Hematopoietic multipotent progenitor cell treated with erythropoietin and hydrocortisone succinate and interleukin-3 and kit ligand, for 8 days (in vitro differentiated cells): ENCODE data around the gene CHST1.

Experiments used
- DNase-seq: peaks from one replicate; pipeline ENCODE4 v3.0.0-alpha.2; 2015

Gene CHST1

DNA sequence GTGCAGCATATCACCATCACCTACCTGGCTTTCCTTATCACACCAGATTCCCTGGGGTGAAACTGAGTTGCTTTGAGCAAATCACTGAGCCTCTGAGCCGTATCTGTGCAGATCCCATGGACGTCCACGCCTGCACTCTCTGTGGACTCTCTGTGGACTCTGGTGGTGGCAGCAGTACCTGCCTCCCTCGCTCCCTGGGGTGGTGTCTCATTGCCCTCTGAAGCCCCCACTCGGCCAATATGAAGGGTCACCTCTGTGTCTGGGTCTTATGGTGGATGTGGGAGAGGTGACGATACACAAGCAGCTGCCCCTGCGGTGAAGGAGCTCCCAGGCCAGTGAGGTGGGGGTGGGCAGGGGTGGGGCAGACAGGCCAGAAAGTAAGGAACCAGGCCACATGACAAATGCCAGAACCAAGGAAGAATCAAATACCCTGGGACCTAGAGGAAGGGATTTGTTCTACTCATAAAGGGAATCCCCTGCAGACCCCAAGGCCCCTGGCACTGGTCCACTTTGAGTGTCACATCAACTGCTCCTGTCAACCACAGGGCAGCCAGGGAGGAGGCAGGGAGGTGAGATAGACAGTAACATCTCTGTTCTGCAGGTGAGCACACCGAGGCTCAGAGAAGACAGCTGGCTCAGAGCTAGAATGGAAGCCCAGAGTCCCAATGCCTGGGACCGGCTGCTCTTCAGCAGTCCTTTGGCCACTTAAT is 9.2 kb upstream of the CHST1 start:
- no peak for DNase-seq

DNA sequence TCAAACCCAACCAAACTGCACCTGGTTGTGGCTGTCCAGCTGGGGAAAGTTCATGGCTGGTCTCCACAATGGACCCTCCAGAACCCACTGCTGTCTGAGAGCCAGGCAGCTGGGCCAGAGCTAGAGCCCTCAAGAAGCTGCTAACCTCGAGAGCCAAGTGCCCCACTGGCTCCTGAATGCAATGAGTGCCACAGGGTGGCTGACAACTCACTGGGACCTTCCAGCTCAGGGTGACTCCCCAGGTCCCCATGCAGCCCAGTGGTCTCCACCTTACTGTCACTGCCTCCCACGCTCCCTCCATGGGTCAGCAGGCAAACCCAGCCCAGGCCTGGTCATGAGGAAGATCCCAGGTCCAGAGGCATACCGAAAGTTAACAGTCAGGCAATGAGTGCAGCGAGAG is 8.0 kb upstream of the CHST1 start:
- DNase-seq, result no peak

DNA sequence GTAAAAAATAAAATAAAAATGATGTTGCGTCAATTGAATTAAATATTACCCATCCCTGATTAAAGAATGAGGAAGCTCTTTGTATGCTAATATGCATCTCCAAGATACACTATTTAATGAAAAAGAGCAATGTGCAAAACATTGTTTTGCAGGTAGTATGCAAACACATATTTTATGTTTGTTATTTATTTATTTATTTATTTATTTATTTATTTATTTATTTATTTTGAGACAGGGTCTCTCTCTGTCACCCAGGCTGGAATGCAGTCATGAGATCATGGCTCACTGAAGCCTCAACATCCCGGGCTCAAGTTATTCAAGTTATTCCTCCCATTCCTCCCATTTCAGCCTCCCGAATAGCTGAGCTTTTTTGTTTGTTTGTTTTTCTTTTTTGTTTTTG is 7.2 kb upstream of the CHST1 start:
- no peak for DNase-seq

DNA sequence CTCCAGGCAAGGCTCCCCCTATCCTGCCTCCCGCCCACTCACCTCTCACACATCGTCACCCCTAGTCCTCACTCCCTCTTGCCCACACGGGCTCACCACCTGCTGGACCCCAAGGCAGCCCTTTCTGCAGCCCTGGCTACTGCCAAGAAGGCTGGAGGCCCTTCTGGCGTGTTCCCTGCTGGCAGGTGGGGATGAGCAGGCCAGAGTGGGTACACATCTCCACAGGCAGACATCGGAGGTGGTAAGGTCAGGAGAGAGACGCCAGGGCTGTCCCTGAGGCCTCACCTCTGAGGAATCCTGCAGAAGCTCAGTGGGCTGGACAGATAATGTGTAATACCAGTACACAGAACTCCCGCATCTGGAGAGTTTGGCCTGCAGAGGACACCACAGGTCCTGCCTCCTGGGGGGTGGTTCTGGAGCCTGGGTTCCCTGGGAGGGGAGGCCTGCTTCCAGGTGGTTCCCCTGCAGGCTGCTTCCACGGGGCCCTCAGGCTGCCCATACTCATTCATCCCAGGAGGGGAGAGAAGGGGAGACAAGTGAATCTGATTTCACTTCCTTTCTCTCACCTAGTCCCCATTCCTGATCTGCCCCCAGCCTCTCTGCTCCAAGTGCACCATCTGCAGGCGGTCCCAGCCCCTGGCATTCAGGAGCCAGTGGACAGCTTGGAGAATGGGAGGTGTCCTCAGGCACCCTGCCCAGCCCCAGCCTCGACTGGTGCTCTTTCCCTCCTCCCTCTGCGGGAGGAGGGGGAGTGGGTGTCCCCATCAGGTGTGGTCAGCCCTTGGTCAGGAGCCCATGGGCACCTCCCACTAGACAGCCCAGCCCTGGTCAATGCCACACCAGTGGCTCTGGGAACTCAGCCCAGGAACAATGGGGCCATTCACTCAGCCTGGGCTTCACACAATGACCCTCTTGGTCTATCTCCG is 6.1 kb upstream of the CHST1 start:
- DNase-seq, result no peak

DNA sequence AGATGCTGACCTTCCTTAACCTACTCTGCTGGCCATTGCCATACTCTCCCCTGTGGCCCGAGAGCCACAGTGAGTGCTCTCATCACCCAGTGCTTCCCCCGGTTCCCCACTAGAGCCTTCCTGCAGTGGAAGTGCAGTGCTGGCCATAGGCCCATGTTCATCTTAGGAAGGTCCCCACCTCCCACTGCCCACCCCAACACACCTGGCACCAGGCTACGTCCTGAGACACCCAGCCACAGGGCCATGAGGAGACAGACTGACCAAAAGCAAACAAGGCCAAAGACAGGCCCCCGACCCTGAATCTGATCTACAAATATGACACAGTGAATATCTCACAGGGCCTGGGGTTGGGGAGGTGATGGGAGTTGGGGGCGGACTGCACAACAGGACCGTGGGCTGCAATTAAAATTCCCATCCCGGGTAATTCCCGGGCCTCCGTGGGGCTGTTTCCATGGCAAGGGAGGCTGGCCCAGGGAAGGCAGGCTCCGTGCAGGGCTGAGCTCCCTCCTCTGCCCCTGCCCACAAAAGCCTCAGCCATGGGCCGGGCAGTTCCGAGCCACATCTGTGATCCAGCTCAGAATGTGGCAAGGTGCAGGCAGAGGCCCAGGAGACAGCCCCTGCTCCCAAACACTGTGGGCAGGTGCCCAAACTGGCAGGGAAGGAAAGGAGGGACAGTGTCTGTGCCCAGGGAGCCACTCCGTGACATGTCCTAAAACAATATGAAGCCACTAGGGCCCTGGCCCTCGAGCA is 5.1 kb upstream of the CHST1 start:
- no peak for DNase-seq

DNA sequence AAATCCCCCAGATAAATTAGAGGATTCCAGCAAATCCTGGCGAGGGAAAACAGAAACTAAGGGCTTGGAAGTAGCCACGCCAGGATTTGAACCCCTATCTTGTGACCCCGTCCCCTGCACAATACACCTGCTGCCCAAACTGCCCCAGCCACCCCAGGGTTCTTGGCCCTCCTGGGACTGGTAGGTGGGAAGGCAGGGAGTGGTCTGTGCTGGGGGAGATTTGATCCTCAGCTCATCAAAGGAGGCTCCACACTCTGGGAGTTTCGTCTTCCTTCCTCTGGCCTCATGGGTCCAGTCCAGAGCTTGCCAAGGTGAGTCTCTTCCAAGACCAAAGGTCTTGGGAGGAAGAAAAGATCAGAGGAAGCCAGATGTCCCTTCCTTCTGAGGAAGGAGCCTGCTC is 4.5 kb upstream of the CHST1 start:
- DNase-seq, result no peak

DNA sequence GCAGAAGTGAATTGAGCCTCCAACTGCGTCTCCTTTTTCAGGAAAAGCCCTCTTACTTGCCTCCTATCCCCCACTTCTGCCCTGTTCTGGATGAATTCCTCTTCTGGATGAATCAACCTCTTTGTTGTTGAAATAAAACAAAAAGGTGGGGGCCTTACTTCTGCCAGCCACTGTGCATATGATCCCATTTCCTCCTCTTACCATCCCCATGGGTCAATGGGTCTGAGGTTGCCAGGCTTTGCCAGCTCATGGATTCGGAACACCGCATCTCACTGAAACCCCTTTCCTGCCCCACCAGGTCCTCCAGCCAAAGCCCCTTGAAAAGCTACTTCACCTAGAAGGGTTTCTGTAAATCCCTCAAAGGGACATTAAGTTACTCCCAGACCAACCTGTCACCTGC is 3.7 kb upstream of the CHST1 start:
- DNase-seq, result no peak

DNA sequence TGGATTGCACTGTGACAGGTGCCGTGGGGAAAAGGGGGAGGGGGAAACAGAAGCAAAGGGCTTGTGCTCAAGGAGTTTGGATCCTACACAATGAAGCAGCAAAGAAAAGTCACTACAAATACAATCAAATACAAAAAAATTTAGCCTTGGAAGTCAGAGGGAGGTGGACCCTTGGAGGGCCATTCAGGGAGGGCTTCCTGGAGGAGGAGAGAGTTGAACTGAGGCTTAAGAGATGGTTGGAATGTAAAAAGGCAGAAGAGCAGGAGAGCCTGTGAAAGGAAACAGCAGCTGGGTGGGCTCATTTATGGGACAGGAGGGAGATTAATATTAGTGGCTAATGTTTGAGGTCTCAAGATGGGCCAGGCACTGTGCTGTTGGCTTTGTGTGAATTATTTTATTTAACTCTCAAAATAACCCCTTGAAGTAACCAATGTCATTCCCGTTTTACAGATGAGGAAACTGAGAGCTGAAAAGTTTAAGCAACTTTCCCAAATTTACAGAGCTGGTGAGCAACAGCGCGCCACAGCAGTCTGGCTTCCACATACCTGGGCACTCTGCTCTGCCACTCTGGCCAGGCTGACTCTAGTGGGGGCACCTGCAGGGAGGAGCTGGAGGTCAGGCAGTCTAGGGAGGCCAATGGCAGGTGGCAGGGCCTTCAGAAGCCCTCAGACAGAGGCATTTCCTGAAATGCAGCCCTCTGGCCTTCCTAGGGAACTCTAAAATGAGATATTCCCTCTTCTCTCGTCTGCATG is 2.7 kb upstream of the CHST1 start:
- DNase-seq, result no peak

DNA sequence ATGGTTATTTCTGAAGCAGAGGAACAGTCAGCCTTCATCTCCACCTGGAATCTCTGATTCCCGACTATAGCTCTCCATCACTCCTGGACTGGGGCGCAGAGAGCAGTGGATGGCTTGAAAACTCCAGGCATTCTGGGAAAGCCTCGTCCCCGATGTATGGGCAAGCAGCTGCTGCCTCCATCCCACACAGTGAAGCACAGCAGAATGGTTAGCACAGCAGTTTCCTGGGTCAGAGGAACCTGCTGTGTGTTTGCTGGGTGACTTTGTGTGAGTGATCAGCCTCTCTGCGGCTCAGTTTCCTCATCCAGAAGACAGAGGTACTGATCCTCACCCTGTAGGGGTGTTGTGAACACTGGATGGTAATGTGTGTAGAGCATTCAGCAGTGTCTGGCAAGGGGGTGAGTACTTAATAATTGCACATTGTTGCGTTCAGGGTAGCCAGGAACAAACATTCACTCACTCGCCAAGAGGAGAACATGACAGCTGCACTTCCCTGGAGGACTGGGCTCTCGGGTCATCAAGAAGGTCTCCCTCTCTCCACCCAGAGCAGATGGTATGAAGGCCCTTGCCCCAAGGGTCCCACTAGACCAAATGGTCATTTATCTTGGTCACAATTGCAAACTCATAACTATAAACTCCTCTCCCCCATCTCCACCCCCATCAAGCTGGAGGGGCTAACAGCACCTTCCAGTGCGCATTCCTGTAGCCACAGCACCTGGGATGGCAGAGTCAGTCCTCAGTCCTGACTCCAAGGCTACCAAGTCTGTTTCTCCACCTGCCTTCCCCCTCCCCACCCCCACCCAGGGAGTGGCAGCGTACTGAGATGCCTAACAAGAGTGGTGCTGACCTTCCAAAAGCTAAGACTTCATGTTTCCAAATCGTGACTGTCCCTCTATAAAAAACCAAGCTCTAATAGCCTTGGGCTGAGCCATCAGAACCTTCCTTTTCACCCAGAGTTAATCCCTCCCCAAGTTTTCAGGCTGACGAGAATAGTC is 1.5 kb upstream of the CHST1 start:
- DNase-seq, result no peak

DNA sequence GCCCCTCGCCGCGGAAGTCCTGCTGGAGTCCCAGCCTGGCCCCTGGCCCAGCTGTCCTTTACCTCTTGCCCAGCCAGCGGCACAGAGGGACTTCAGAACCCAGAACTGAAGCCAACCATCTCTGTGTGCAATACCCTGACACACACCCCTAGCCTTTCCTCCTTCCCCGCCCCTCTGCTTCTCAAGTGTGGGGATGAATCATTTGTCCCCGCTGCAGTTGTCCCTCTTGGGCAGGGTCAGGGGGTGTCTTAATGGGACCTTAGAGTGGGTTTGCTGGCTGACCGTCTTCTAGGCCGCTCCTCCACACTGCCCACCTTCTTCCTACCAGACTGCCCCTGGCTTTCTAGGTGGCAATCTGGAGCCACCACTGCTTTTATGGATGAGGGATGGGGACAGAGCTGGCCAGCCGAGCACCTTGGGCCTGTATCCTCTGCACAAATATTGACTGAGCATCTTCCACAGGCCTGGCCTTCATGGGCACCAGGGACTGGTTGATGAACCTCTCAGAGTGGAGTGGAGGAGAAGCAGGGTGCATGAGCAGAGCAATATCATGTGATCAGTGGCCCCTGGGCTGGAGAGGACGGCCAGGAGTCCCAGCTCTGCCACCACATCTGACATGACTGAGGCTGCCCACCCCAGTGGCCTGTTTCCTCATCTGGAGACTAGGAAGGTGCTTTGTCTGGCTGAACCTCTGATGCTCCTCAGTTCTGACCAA is 668 bp upstream of the CHST1 start:
- DNase-seq, result no peak

DNA sequence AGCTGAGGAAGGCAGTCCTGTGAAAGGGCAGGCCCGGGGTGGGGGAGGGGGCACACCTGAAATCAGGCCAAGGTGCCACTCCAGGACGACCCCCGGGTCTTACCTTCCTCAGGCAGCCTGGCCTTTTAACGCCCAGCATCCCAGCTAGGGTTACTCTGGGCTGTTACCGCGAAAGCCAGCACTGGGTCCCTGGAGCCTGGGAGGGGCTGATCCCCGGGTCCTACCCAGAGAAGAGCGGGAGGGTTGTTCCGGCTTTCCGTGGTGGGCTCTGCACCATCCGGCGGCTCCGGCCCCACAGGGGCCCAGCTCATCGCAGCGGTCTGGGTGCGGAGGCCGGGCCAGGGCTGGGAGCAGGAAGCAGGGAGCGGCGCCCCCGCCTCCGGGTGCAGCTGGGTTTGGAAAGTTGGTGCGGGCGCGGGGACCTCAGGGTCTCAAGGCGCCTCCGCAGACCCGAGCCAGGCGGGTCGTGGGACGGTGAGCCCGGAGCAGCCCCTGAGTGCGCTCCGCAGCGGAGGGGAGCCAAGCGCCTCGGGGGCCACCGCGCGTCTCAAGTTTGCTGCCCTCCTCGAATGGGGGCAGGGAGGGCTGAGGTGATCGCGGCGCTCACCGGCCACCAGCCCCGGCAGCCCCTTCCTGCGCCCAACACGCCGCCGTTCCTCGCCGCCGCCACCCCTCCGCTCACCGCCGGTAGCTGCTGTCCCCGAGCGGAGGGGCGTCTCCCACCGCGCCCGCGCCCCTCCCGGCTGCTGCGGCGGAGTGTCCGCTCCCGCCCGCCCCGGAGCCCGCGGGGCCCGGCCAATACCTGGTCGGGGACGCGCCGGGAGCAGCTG is 831 bp downstream of the CHST1 start:
- no peak for DNase-seq

DNA sequence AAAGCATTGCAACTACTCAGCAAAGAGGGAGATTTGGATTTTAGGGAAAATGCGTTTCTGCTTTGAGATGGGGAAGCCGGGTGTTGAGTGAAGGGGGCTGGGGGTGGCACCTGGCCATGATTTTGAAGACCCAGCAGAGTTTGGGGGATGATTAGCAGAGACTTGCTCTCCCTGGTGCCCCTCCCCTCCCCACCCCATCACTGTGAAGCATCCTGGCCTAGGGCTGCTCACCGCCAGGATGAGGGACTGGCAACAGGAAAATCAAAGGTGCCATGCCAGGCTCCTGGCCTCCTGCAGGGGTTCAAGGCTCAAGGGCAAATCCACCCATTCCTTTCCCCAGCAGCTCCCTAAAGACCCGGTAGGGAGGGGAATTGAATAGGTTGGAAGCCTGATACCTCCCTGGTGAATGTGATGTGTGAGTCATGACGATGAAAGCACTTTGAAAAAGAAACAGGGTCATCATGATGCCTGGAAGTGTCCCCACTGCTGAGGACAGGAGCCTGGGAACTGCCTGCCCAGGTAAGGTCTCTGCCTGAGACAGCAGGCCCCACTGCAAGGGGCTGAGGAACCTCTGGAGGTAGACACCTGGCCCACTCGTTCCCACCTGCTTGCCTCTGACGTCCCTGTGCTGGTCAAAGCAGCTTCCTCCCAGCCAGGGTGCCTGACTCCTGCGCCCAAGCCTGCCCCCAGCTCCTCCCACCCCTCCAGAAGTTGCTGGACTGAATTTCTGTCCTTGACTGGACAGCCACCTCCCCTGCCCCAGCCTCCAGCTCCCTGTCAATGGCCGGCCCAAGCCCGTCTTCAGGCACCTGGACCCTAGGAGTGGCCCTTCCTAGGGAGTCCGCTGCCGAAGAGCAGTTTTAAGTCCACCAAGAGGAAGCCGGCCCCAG is 1.7 kb downstream of the CHST1 start:
- DNase-seq, result no peak

DNA sequence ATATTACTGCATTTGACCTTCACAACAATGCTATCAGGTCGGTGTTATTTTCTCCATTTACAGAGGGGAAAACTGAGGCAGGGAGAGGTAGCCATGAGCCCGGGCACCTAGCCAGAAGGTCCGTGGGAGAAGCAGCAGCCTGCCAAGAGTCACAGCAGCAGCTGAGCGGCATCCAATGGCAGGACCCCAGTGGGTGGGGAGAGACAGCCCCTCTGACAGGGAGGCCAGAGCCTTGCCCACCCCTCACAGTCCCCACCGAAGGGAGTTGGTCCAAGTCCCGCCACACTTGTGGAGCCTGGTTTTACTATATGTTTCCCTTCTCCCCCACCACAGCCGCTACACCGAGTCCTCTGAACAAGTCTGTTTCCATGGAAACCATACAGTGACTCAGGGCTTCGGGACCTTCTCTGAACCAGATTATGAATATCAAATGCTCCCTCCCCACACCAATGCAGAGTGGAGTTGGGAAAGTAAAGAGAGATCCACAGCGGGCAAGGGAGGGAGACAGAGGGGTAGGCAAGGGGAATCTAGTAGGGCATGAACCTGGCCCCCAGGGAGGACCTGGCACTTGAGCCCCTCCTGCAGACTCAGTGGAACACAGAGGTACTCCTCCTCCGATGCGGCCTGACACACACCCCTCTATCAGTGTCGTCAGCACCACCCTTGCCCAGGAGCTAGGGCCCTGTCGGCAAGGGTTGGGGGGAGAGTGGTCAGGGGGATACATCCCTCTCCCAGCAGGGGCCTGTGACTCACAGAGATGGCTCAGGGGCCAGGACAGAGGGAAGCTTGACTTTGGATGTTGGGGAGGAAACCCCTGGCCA is 2.5 kb downstream of the CHST1 start:
- DNase-seq, result peak; percentile 58

DNA sequence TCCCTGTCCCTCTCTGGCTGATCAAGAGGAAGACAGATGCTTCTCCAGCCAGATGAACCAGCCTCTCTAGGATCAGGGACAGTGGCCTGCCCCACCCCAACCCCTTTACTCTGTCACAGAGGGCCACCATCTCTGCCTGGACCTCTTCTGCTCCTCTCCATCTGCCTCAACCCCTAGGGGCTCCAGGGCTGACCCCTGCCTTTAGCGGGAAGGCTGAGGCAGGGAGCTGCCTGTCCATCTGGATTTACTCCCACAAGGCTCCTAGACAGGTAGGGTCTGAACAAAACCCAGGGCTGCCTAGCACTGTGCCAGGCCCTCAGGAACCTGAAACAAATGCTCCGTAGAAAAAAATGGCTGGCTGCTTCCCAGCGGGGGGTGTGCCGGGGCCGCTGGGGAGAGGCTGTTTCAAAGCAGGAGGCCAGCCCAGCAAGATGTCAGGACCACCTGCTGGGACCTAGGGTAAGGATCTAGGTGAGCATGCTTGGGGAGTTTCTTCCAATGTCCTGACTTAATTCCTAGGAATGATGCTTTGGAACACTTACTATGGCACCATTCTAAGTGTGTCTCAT is 3.2 kb downstream of the CHST1 start:
- no peak for DNase-seq

DNA sequence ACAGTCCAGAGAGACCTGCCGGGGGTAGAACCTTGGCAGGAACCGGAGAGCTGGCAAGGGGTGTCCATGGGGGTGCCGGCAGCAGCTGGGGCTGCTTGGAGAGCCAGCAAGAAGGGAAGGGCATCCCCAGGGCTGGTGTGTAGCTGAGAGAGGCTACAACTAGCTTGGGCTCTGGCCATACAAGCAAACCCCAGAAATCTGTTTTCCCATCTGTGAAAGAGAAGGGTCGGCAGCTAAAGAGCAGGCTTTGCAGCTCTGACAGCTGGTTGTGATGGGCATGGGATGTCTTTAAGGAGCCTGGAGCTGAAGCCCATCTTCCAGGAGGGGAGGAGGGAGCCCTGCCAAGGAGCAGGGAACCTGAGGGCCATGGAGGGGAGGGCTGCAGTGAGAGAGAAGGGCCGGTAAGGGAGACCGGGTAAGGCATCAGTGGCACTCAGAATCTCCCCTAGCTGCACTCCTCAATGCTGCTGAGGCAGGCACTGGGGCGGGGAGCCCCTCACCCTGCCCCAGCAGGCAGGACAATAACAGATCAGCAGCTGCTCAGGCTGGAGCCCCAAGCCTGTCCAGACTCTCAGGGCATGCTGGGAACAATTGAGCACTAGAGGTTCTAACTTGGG is 3.9 kb downstream of the CHST1 start:
- DNase-seq, result no peak

DNA sequence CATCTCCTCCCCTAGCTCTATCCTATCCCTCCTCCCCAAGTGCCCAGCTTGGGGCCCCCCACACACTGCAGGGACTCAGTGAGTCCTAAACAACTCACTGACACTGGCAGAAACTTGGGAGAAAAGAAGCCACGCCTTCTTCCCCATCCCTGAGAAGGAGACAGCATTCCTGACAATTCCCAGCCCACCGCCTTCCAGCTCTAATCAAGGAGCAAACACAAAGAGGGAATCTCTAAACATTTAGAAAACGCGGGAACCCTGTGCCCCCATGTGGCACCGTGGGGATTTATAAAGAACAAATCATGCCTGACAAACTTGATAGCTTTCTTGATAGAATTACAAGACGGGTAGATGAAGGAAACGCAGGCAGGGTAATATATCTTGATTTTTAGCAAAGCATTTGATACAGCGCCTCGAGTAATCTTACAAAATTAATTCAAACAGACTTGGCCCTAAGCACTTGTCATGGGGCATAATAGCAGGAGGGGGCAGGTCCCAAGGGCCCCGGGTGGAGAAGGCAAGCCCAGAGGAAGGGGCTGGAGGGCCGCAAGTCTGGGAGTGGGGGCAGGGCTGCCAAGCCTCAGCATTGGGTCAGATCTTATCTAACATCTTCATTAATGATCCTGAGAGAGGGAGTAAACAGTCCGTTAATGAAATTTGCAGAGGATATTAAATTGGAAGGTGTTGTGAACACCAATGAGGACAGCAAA is 4.5 kb downstream of the CHST1 start:
- DNase-seq, result no peak

DNA sequence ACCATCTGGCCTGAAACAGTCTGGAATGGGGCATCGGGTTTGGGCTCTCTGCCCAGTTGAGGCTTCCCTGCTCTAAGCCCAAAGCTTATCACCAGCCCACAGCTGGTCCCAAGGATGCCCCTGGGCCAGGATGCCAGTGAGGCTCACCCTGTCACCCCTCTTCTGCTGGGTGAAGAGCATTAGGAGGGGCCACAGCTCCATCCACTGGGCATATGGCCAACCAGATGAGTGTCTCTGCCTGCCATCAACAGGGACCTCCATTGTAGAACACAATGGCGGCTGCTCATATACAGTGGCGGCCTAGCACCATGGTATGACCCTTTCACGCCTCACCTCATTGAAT is 5.6 kb downstream of the CHST1 start:
- peak; percentile 90 for DNase-seq
